Measurements from ENCODE around the gene BRINP1. TPM values are rescaled to one million over a fixed set of nuclear protein-coding genes. Genes with fewer than 3 reads are reported as not detected.

Gene BRINP1
- total RNA-seq, 2 experiments from 2014 or later, result not detected

- Mint-ChIP-seq H3K36me3 (ENCODE audit: low read depth) (no peaks in the 10 kb centered on the region), H3K27ac (no peak overlapping the region), H3K4me3 (no peak overlapping the region), H3K4me1 (ENCODE audit: low read depth) (no peaks in the 10 kb centered on the region), H3K27me3 (no peaks in the 10 kb centered on the region), H3K9me3 (peaks cover 3% of the 10 kb centered on the region)
- Histone ChIP-seq H3K36me3 (ENCODE audit: insufficient read depth, low read length) (no peaks in the 10 kb centered on the region), H3K4me3 (ENCODE audit: low read length) (no peak overlapping the region), H3K27ac (ENCODE audit: low read depth in 1 of 2, low read length in 2 of 2) (no peak overlapping the region), H3K9me3 (ENCODE audit: control insufficient read depth in 1 of 2, insufficient read depth in 1 of 2, low read length in 2 of 2) (peaks cover 0 to 8% of the 10 kb centered on the region in 2 experiments), H3K4me1 (ENCODE audit: insufficient read depth, low read length) (no peaks in the 10 kb centered on the region), H3K27me3 (ENCODE audit: control insufficient read depth in 1 of 2, insufficient read depth in 2 of 2, low read length in 2 of 2) (no peaks in the 10 kb centered on the region)
- ChIA-PET POLR2A (no interaction called here), CTCF (no interaction called here)
- intact Hi-C loops (cut with DNase I, micrococcal nuclease), result no loop called here
- TF ChIP-seq CTCF (IDR thresholded peaks at IDR 0.05), result no peak
- no peak for DNase-seq
- ATAC-seq (ENCODE audit: poor library complexity), result no peak
Measured at GRCh38 chr9:119313846-119314245, 55.4 kb downstream of the BRINP1 start.

DNA sequence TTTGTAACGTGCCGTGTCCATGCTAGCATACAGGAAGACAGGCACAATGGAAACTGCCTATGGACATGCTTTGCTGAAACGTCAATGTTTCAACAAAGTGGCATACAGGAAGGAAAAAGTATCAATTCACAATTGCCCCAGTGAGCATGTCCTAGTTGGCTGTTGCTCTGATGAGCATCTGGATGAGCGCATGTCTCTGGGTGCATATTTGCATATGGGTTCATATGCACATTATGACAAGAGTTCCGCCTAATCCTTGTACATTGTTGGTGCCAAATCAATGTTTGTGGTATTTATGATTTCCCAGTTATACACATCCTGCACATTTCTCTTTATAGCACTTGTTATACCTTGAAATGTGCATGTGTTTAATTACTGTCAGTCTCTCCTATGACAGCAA, 58.5 kb downstream of the BRINP1 start:
- CTCF ChIA-PET, result no interaction called here
- H3K36me3 Mint-ChIP-seq (ENCODE audit: low read depth), result no peaks in the 10 kb centered on the region
- intact Hi-C loops (cut with DNase I, micrococcal nuclease), result no loop called here

DNA sequence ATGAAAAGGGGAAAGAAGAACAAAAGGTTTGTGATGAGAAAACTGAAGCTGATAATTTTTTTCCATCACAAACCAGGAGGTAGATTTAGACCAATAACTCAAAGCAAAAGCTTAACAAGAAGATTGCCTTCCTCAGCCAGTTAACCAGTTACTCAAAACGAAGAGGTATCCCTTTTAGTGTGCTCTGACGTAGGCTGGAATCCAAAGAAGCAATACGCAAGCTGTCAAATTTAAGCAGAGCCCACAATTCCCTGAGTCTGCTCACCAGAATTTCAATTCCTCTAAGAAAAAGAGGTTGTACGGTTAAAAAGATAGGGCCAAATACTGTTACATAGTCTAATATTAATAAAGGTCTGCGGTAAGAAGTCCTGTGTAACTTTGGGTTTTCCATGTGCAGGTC, 61.8 kb downstream of the BRINP1 start:
- CTCF ChIA-PET, result no interaction called here
- no peak overlapping the region for H3K4me3 Mint-ChIP-seq
- no peak overlapping the region for H3K4me3 ChIP-seq (ENCODE audit: low read length)
- no peak for TF ChIP-seq CTCF (IDR thresholded peaks at IDR 0.05)
- no peaks in the 10 kb centered on the region for H3K4me1 ChIP-seq (ENCODE audit: insufficient read depth, low read length)
- no peaks in the 10 kb centered on the region for H3K27me3 ChIP-seq (ENCODE audit: control insufficient read depth in 1 of 2, insufficient read depth in 2 of 2, low read length in 2 of 2)
- no peaks in the 10 kb centered on the region for H3K27me3 Mint-ChIP-seq
- no peaks in the 10 kb centered on the region for H3K36me3 ChIP-seq (ENCODE audit: insufficient read depth, low read length)
- DNase-seq (no peak), ATAC-seq (ENCODE audit: poor library complexity) (no peak)
- no peak overlapping the region for H3K27ac Mint-ChIP-seq
- H3K4me1 Mint-ChIP-seq (ENCODE audit: low read depth), result no peaks in the 10 kb centered on the region
- H3K36me3 Mint-ChIP-seq (ENCODE audit: low read depth), result no peaks in the 10 kb centered on the region
- H3K27ac ChIP-seq (ENCODE audit: low read depth in 1 of 2, low read length in 2 of 2), result no peak overlapping the region
- intact Hi-C loops (cut with DNase I, micrococcal nuclease), result no loop called here
- H3K9me3 ChIP-seq (ENCODE audit: control insufficient read depth in 1 of 2, insufficient read depth in 1 of 2, low read length in 2 of 2), result no peaks in the 10 kb centered on the region
- no peaks in the 10 kb centered on the region for H3K9me3 Mint-ChIP-seq
- POLR2A ChIA-PET, result no interaction called here

More for the DNA sequence above, 58.5 kb downstream of the BRINP1 start:
- Mint-ChIP-seq H3K4me1 (ENCODE audit: low read depth) (no peaks in the 10 kb centered on the region), H3K27ac (no peak overlapping the region), H3K4me3 (no peak overlapping the region), H3K9me3 (peaks cover 3% of the 10 kb centered on the region), H3K27me3 (no peaks in the 10 kb centered on the region)
- Histone ChIP-seq H3K4me3 (ENCODE audit: low read length) (no peak overlapping the region), H3K27me3 (ENCODE audit: control insufficient read depth in 1 of 2, insufficient read depth in 2 of 2, low read length in 2 of 2) (no peaks in the 10 kb centered on the region), H3K4me1 (ENCODE audit: insufficient read depth, low read length) (no peaks in the 10 kb centered on the region), H3K36me3 (ENCODE audit: insufficient read depth, low read length) (no peaks in the 10 kb centered on the region), H3K9me3 (ENCODE audit: control insufficient read depth in 1 of 2, insufficient read depth in 1 of 2, low read length in 2 of 2) (no peaks in the 10 kb centered on the region), H3K27ac (ENCODE audit: low read depth in 1 of 2, low read length in 2 of 2) (no peak overlapping the region)
- TF ChIP-seq CTCF (IDR thresholded peaks at IDR 0.05), result no peak
- DNase-seq (no peak), ATAC-seq (ENCODE audit: poor library complexity) (no peak)
- POLR2A ChIA-PET, result no interaction called here

Measured in CD4-positive, alpha-beta T cell (primary cell).